ENCODE results near the gene SETD7.

- TF ChIP-seq CTCF (IDR thresholded peaks at IDR 0.05) (no peak), POLR2A (IDR thresholded peaks at IDR 0.05) (no peak)
Observed at GRCh38 chr4:139470295-139470694, 85.7 kb downstream of the SETD7 start.
